ENCODE results near the gene DSCAML1.

- no peak for TF ChIP-seq CTCF (conservative IDR thresholded peaks at IDR 0.05; ENCODE audit: low read depth, low read length)
- no peak for TF ChIP-seq EZH2 (IDR thresholded peaks at IDR 0.05; ENCODE audit: low read length, unreplicated experiment)
- TF ChIP-seq EZH2phosphoT487 (IDR thresholded peaks at IDR 0.05; ENCODE audit: borderline replicate concordance, low read length), result no peak
These were observed 74.9 kb downstream of the DSCAML1 start for GRCh38 chr11:117722082-117722481.
